HG02852 (cell line): ENCODE data around the gene XPO1.
"Not testable (repeated sequence)": the region's sequence is repeated elsewhere in the genome, so short reads cannot be mapped to it uniquely, and the experiment has no call there.

Source experiments
- ATAC-seq: cut with Tn5 transposase; IDR thresholded peaks from one replicate; pipeline ENCODE4 v1.9.1; 2021; ENCODE audit warnings: mild to moderate bottlenecking, moderate library complexity; ENCODE audit not compliant: unreplicated experiment

XPO1 gene

GRCh38 chr2:61536572-61537276 is 1.4 kb downstream of the XPO1 start:
- peak; percentile 48 for ATAC-seq

DNA sequence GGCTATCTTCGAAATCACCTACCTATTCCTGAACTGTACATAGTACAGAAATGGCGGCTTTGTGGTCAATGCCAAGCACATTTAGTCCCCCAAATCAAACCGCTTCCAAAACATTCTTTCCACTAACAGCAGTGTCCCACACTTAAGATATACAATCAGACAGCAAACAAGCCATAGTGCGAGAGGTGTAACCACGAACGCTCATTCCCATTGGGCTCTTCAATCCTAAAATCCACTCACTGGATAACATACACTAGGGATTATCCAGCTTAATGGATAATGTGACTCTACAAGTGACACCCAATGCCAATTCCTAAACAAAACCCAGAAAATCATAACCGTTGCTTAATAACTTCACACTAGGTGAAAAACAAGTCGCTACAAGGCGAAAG is 2.0 kb downstream of the XPO1 start:
- ATAC-seq = no peak

DNA sequence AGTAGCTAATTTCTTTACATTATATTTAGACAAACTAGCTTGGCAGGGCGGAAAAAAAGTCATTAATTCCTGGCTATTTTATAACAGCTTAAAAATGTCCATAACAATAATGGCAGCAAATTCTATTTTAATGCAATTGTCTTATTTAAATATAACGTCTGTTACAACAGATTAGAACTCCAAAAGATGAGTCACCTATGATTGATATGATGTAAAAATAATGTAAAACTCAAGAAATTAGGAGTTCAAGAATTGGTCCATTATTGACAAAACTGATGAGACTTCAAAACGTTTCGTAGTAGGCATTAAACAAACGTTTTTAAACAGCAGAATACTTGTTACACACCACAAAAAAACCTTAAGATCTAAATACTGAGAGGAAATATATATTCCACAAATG is 2.7 kb downstream of the XPO1 start:
- no peak for ATAC-seq

DNA sequence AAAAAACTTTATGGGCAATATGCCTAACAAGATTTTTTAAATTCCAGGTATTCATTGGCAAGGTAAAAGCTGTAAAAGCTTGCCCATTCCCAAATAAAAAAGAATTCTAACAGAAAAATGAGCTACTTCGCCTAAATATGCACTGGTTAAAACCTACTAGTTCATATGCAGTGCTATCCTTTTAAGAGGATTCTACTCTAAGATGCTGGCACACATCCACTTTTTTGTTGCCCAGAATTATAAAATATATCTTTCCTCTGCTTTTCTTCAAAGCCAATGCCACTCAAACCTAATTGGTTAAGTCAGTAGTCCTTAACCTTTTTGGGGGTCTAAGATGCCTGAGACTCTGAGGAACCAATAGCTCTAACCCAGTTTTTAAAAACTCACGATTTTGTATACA is 3.2 kb downstream of the XPO1 start:
- ATAC-seq = no peak

GRCh38 chr2:61530749-61531148 is 7.4 kb downstream of the XPO1 start:
- no peak for ATAC-seq

GRCh38 chr2:61529944-61530735 is 8.0 kb downstream of the XPO1 start:
- no peak for ATAC-seq

DNA sequence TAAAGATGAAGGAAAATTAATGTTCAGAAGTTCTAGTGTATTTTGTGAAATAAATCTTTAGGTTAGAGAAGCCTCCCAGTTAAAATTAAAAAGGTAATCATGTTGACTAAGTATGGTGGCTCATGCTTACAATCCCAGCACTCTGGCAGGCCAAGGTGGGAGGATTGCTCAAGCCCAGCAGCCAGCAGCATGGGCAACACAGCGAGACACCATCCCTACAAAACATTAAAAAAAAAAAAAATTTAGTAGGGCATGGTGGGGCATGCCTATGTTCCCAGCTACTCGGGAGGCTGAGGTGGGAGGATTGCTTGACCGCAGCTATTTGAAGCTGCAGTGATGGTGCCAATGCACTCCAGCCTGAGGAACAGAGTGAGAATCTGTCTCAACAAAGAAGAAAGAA is 17.9 kb downstream of the XPO1 start:
- no peak for ATAC-seq

- ATAC-seq = no peak
Observed at GRCh38 chr2:61512768-61513398, 25.3 kb downstream of the XPO1 start.

- ATAC-seq = no peak
Observed at GRCh38 chr2:61510674-61511671, 27.2 kb downstream of the XPO1 start.

- no peak for ATAC-seq
Observed at GRCh38 chr2:61504949-61505348, 33.2 kb downstream of the XPO1 start.

- no peak for ATAC-seq
Observed at GRCh38 chr2:61499060-61499459, 39.1 kb downstream of the XPO1 start.

DNA sequence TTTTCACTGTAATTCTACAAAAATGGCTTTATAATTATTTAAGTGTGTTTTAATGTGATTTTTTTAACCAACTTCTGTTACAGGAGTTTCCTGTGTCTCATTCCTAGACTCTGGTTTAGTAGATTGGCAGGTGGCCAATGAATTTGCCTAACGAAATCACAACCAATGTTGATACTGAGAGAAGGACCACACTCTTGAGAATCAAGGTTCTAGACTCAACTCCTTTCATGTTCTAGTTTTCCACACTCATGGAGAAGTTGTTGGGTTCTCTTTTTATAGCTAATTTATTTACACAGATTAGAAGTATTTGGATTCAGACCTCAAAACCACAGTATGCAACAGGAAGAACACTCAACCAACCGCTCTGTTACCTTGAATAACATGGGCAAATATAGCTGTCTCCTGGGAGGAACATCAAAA is 44.6 kb downstream of the XPO1 start:
- ATAC-seq = no peak

DNA sequence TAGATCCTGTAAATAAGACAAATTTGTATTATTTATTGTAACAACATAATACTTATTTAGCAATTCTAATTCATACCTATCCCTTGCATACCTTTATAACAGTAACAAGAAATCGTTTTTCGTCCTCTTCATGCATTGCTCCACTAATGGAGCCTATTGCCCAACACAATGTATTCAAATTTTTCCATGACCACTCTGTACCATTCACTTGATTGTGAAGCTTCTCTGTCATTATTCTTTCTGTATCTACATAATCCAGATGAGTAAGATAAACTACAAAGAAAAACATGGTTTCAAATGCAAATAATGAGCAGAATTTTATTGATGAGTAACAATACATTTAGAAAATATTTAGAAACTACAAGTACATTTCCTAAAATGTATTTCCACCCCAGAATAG is 45.7 kb downstream of the XPO1 start:
- ATAC-seq = no peak

DNA sequence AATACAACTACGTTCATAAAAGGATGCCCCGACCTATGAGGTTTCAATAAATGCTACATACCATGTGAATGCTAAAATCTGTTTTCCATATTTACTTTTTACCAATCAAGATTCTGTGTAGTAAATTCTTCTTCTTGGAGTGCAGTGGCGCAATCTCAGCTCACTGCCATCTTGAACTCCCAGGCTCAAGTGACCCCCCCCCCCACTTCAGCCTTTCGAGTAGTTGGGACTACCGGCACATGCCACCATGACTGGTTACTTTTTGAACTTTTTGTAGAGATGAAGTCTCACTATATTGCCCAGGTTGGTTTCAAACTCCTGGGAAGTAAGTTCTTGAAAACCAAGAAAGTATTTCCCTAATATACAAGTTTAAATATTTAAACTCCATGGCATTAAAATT is 52.9 kb downstream of the XPO1 start:
- ATAC-seq = no peak

DNA sequence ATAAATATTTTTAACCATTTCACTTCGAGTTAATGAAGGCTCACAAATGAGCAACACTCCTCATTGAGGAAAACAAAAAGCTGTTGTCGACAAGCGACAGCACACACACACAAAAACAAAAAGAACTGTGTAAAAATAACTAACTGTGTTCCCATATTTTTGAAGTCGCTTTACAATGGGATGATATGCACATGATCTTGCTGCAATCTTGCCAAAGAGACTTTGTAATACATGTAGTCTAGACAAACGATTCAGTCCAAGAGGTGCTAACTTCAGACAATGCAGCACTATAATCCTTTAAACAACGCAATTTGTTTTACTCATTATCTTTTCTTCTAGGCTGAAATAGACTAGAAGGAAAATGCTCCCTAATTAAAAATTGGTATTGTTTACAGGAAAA is 60.1 kb downstream of the XPO1 start:
- no peak for ATAC-seq

- ATAC-seq = not testable (repeated sequence)
Observed at GRCh38 chr2:61476929-61477589, 61.1 kb downstream of the XPO1 start.

GRCh38 chr2:61471905-61472805 is 66.0 kb downstream of the XPO1 start:
- no peak for ATAC-seq

- ATAC-seq = peak; percentile 78
Observed at GRCh38 chr2:61470965-61471904, 66.9 kb downstream of the XPO1 start, which contains the start of gene USP34. USP34 (minus strand) TSS chr2:61471087; CDS start chr2:61470692, 395 bp downstream.
